OCI-LY7 (cell line): Measurements from ENCODE around the gene ENO2. TPM values are rescaled to one million over a fixed set of nuclear protein-coding genes. Genes with fewer than 3 reads are reported as not detected.

Experiments
- BruUV-seq: library from RNA; stranded (reverse); fragments of 400-500 nt; replicated peaks from 2 replicates; lab custom pipeline; 2021; lab: Mats Ljungman, UMichigan
- CTCF ChIA-PET: fragments of 300-600 bp; sonication (Branson Sonifier 250); formaldehyde crosslinking; loops from one replicate; lab custom pipeline; 2022; ENCODE audit warnings: antibody characterized with exemption; ENCODE audit not compliant: unreplicated experiment; lab: Charles Lee
- POLR2A ChIA-PET: fragments of 300-600 bp; sonication (Branson Sonifier 250); formaldehyde crosslinking; loops from one replicate; lab custom pipeline; 2022; ENCODE audit warnings: antibody characterized with exemption; lab: Charles Lee
- DNase-seq: peaks from one replicate; pipeline ENCODE4 v3.0.0-alpha.2; 2015; ENCODE audit warnings: low spot score
- H2AFZ ChIP-seq: fragments of 200-600 bp; sonication (generic), shearing (Covaris generic); 2 replicates; pipeline ENCODE4 v1.6.1; 2014; ENCODE audit warnings: mild to moderate bottlenecking, antibody characterized with exemption, low read length, moderate library complexity
- H3K27ac ChIP-seq: fragments of 200-600 bp; sonication (generic); 2 replicates; pipeline ENCODE4 v1.5.1; 2014; ENCODE audit warnings: mixed run types, low read depth, mild to moderate bottlenecking, moderate library complexity, low read length, inconsistent platforms; ENCODE audit not compliant: poor library complexity, severe bottlenecking
- H3K36me3 ChIP-seq: fragments of 200-600 bp; sonication (generic); 2 replicates; pipeline ENCODE4 v1.6.1; 2014; ENCODE audit warnings: mild to moderate bottlenecking, antibody characterized with exemption, low read length, moderate library complexity, mixed read lengths; ENCODE audit not compliant: insufficient read depth
- H3K4me1 ChIP-seq: fragments of 200-600 bp; sonication (generic); 2 replicates; pipeline ENCODE4 v1.5.1; 2014; ENCODE audit warnings: mild to moderate bottlenecking, low read length; ENCODE audit not compliant: insufficient read depth, poor library complexity, severe bottlenecking
- H3K4me2 ChIP-seq: fragments of 200-600 bp; sonication (generic); 2 replicates; pipeline ENCODE4 v1.6.1; 2014; ENCODE audit warnings: mild to moderate bottlenecking, low read length
- H3K4me3 ChIP-seq: fragments of 200-600 bp; sonication (generic); 2 replicates; pipeline ENCODE4 v1.5.1; 2014; ENCODE audit warnings: mild to moderate bottlenecking, low read depth, low read length; ENCODE audit not compliant: poor library complexity, severe bottlenecking
- H3K79me2 ChIP-seq: fragments of 200-600 bp; sonication (generic); 2 replicates; pipeline ENCODE4 v1.6.1; 2016; ENCODE audit warnings: low read depth, mild to moderate bottlenecking, low read length, moderate library complexity, mixed read lengths; ENCODE audit not compliant: insufficient read depth
- H3K9me2 ChIP-seq: fragments of 200-600 bp; sonication (generic); 2 replicates; pipeline ENCODE4 v1.6.1; 2016; ENCODE audit warnings: mild to moderate bottlenecking, low read length, mixed read lengths; ENCODE audit not compliant: insufficient read depth
- H3K9me3 ChIP-seq: fragments of 200-600 bp; sonication (generic); 2 replicates; pipeline ENCODE4 v1.6.1; 2014; ENCODE audit warnings: mild to moderate bottlenecking, mixed run types, low read length, mixed read lengths
- H4K20me1 ChIP-seq: fragments of 200-600 bp; sonication (generic); 2 replicates; pipeline ENCODE4 v1.6.1; 2014; ENCODE audit warnings: mild to moderate bottlenecking, antibody characterized with exemption, low read length, moderate library complexity, mixed read lengths; ENCODE audit not compliant: insufficient read depth
- CTCF ChIP-seq: fragments of 200-600 bp; sonication (generic); conservative IDR thresholded peaks from 2 replicates; pipeline ENCODE4 v1.5.1; 2014; ENCODE audit warnings: mild to moderate bottlenecking, antibody characterized with exemption, low read length, moderate library complexity, mixed read lengths
- EZH2phosphoT487 ChIP-seq: fragments of 200-600 bp; sonication (generic); IDR thresholded peaks from 2 replicates; pipeline ENCODE4 v1.6.1; 2018; ENCODE audit warnings: low read depth, borderline replicate concordance, mild to moderate bottlenecking, mixed run types, antibody characterized with exemption, low read length, moderate library complexity, mixed read lengths
- intact Hi-C: fragments of 100-400 bp; cut with micrococcal nuclease; formaldehyde crosslinking; loops from one replicate; pipeline ENCODE4 v1.10.0; 2022; ENCODE audit not compliant: unreplicated experiment
- total RNA-seq, 2 experiments: library from RNA; depleted of rRNA in 1 of 2; stranded (reverse); fragments of >200 nt in 1 of 2; shearing (Covaris generic) in 1 of 2; gene quantifications; 2 replicates each; pipeline ENCODE4 v1.2.3, GENCODE V29; 2014 to 2022

ENO2 gene
- total RNA-seq, 2 experiments from 2014 or later = 24.9 to 89.5 TPM

- intact Hi-C loops = loop anchor here (5.0 kb wide), 3 partner anchors 91 to 321 kb away; partner anchors contain the start of gene C1RL
Measured at GRCh38 chr12:6871052-6871957, 43.1 kb upstream of the ENO2 start.

DNA sequence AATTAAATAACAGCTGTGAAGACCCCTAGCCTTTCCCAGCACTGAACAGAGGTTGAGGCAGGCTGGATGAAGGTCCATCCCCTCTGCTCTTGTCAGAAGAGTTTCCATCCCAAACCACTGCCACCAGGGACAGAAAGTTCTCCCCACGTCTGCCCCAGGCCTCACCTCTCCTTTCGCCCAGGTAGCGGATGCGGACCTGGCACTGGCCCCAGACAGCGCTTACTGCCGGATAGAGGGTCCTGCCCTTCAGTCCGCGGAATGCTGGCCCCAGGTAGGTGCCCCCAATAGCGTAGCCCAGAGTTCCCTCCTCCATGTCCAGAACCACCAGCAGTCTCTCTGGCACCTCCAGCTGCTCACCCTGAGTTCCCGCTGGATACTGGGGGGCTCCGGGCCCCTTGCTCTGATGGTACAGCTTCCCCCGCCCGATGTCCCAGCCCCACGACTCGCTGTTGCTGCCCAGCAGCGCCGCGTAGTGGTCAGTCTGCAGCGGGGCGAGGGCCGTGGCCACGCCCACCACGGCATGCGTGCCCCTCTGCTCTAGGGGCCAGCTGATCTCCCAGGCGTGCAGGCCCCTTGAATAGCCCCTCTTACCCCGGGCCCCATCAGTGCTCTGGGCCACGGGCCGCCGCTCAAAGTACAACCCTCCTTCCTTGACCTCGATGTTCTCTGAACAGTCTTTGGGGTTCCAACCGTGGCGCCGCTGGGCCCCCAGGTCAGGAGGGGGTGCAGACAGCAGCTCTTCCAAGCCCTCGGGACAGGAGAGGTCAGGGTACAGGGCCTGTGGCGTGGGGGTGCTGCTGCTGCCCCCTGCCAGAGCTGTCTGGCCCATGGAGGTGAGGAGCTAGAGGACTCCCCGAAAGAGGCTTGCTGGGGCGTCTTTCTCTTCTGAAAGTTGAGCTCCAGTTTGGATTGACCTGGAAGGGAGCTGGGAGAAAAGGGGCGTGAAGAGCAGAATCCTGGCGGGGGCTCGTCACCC is 42.0 kb upstream of the ENO2 start:
- intact Hi-C loops = loop anchor here (1.0 to 5.0 kb wide), 8 partner anchors 19 to 320 kb away; partner anchors contain the start of genes C1RL, ENO2, LPCAT3 and USP5
- POLR2A ChIA-PET = interaction anchor here (0.6 to 2.6 kb wide), 15 partner anchors 10 to 148 kb away, joined by 3 to 19 read pairs (median 3); partner anchors contain the start of genes C12orf57, CDCA3, LPCAT3 and RNU7-1
- H3K9me2 ChIP-seq = no peaks in the 10 kb centered on the region
- peak overlapping the region; percentile 77 for H3K4me3 ChIP-seq
- BruUV-seq = TSS peak; percentile 65
- peak overlapping the region; percentile 99 for H3K4me2 ChIP-seq
- peaks cover 49% of the 10 kb centered on the region for H3K4me1 ChIP-seq
- peaks cover 47% of the 10 kb centered on the region for H3K36me3 ChIP-seq
- H3K79me2 ChIP-seq = peaks cover 22% of the 10 kb centered on the region; the same call in 1 of the 2 replicates
- peak; percentile 87 for DNase-seq
- TF ChIP-seq CTCF (peak; percentile 92), EZH2phosphoT487 (no peak)
- H3K27ac ChIP-seq = peak overlapping the region; percentile 60
- no peaks in the 10 kb centered on the region for H3K9me3 ChIP-seq
- 0 out of 2 replicates have a peak, but pooled peaks cover 10% of the 10 kb centered on the region for H4K20me1 ChIP-seq
- CTCF ChIA-PET = interaction anchor here (0.6 to 2.8 kb wide), 10 partner anchors 10 to 119 kb away, joined by 3 to 17 read pairs (median 4); partner anchors contain the start of genes CDCA3, MLF2 and USP5
- H2AFZ ChIP-seq = no peak overlapping the region

More at GRCh38 chr12:6871052-6871957, 43.1 kb upstream of the ENO2 start:
- ChIA-PET POLR2A (interaction anchor here (0.7 to 2.6 kb wide), 5 partner anchors 11 to 208 kb away, joined by 3 to 19 read pairs (median 3); partner anchors contain the start of genes CDCA3 and USP5), CTCF (interaction anchor here (1.3 to 2.8 kb wide), 2 partner anchors 20 to 118 kb away, joined by 5 to 17 read pairs; partner anchors contain the start of gene MLF2)
- DNase-seq = peak; percentile 26
- peaks cover 22% of the 10 kb centered on the region; the same call in 1 of the 2 replicates for H3K79me2 ChIP-seq
- TF ChIP-seq EZH2phosphoT487 (no peak), CTCF (no peak)
- peak overlapping the region; percentile 77 for H3K4me3 ChIP-seq
- peaks cover 57% of the 10 kb centered on the region for H3K4me1 ChIP-seq
- no peak overlapping the region for H2AFZ ChIP-seq
- H3K9me3 ChIP-seq = no peaks in the 10 kb centered on the region
- no peaks in the 10 kb centered on the region for H3K9me2 ChIP-seq
- peaks cover 44% of the 10 kb centered on the region for H3K36me3 ChIP-seq
- no TSS peak for BruUV-seq
- 0 out of 2 replicates have a peak, but pooled peaks cover 10% of the 10 kb centered on the region for H4K20me1 ChIP-seq
- peak overlapping the region; percentile 60 for H3K27ac ChIP-seq
- H3K4me2 ChIP-seq = peak overlapping the region; percentile 99
